NCI-H446 treated with DMSO at 0.1 percent for 48 hours (cell line): ENCODE measurements around the gene NAV3.

Experiments used
- DNase-seq: peaks from one replicate; lab custom pipeline; 2025; lab: John Stamatoyannopoulos, UW

NAV3 gene

DNA sequence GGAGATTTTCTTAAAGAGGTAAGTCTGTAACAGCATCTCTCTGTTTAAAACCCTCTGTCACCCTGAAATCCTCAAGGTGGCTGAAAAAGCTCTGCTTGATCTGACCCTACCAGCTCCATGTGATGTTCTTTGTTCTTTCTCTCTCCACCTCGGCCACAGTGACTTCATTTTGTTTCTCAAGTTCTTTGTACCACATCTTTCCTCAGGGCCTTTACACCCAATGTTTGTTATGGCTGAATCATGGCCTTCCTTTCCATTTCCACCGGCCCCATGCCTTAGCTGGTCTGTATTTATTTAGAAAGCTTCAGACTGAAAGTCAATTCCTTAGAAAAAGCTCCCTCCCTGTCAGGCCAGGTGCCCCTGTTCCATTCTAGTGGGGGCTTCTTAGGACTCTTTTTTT lies 431.2 kb downstream of the NAV3 start:
- DNase-seq: no peak
